PC-9 (cell line): Measurements from ENCODE around the gene DOC2A. TPM values are rescaled to one million over a fixed set of nuclear protein-coding genes. Genes with fewer than 3 reads are reported as not detected.

Experiments used
- BruUV-seq: library from RNA; stranded (reverse); fragments of 400-500 nt; replicated peaks from 2 replicates; lab custom pipeline; 2021; lab: Mats Ljungman, UMichigan
- CTCF ChIA-PET: fragments of 300-600 bp; sonication (Branson Sonifier 250); formaldehyde crosslinking; loops from one replicate; lab custom pipeline; 2022; ENCODE audit warnings: antibody characterized with exemption; lab: Charles Lee
- POLR2A ChIA-PET: fragments of 300-600 bp; sonication (Branson Sonifier 250); formaldehyde crosslinking; loops from one replicate; lab custom pipeline; 2022; ENCODE audit warnings: antibody characterized with exemption; ENCODE audit not compliant: unreplicated experiment; lab: Charles Lee
- DNase-seq, 2 experiments: peaks; one replicate each; pipeline versions ENCODE4 v3.0.0 to v3.0.0-alpha.2; 2015 to 2022; ENCODE audit warnings: mixed read lengths in 1 of 2
- H2AFZ ChIP-seq: fragments of 200-600 bp; sonication (generic); 2 replicates; pipeline ENCODE4 v1.8.1; 2017; ENCODE audit warnings: antibody characterized with exemption
- H3F3A ChIP-seq: fragments of 200-600 bp; sonication (generic); 2 replicates; pipeline ENCODE4 v1.8.1; 2017; ENCODE audit warnings: antibody characterized with exemption, mild to moderate bottlenecking, low read depth; ENCODE audit not compliant: insufficient read depth
- H3K27ac ChIP-seq: fragments of 200-600 bp; sonication (generic); 2 replicates; pipeline ENCODE4 v1.6.1; 2016; ENCODE audit warnings: mixed run types
- H3K27me3 ChIP-seq: fragments of 200-600 bp; sonication (generic); 2 replicates; pipeline ENCODE4 v1.6.1; 2016; ENCODE audit warnings: low read depth, mixed run types; ENCODE audit not compliant: insufficient read depth
- H3K36me3 ChIP-seq: fragments of 200-600 bp; sonication (generic); 2 replicates; pipeline ENCODE4 v1.6.1; 2016; ENCODE audit warnings: low read depth, mixed run types
- H3K4me1 ChIP-seq: fragments of 200-600 bp; sonication (generic); replicated peaks from 2 replicates; pipeline ENCODE4 v1.6.1; 2016; ENCODE audit warnings: mixed run types; ENCODE audit not compliant: insufficient read depth
- H3K4me2 ChIP-seq: fragments of 200-600 bp; sonication (generic); 2 replicates; pipeline ENCODE4 v1.6.1; 2017; ENCODE audit warnings: mixed run types
- H3K4me3 ChIP-seq: fragments of 200-600 bp; sonication (generic); 2 replicates; pipeline ENCODE4 v1.6.1; 2016; ENCODE audit warnings: mixed run types
- H3K79me2 ChIP-seq: fragments of 200-600 bp; sonication (generic); 2 replicates; pipeline ENCODE4 v1.6.1; 2017; ENCODE audit warnings: low read depth, mixed run types
- H3K9me2 ChIP-seq: fragments of 200-600 bp; sonication (generic); 2 replicates; pipeline ENCODE4 v1.8.1; 2017; ENCODE audit warnings: mild to moderate bottlenecking; ENCODE audit not compliant: insufficient read depth
- H3K9me3 ChIP-seq: fragments of 200-600 bp; sonication (generic); 2 replicates; pipeline ENCODE4 v1.8.1; 2016; ENCODE audit warnings: low read depth; ENCODE audit not compliant: insufficient read depth
- H4K20me1 ChIP-seq: fragments of 200-600 bp; sonication (generic); 2 replicates; pipeline ENCODE4 v1.8.1; 2017; ENCODE audit not compliant: insufficient read depth
- CTCF ChIP-seq: fragments of 200-600 bp; sonication (generic); conservative IDR thresholded peaks from 2 replicates; pipeline ENCODE4 v1.6.1; 2017; ENCODE audit warnings: mixed run types, antibody characterized with exemption, mild to moderate bottlenecking, moderate library complexity
- EZH2 ChIP-seq: fragments of 200-600 bp; sonication (generic); IDR thresholded peaks from 2 replicates; pipeline ENCODE4 v1.8.0; 2017; ENCODE audit warnings: antibody characterized with exemption, low read depth
- intact Hi-C: fragments of 100-400 bp; cut with micrococcal nuclease; formaldehyde crosslinking; loops from one replicate; pipeline ENCODE4 v1.10.0; 2022; ENCODE audit not compliant: unreplicated experiment
- total RNA-seq: library from RNA; stranded (reverse); gene quantifications from 2 replicates; pipeline ENCODE4 v1.2.3, GENCODE V29; 2021

The DOC2A gene
- total RNA-seq, 1 experiment from 2014 or later = 11.0 TPM

- Histone ChIP-seq H3F3A (0 out of 2 replicates have a peak, but pooled peaks cover 5% of the 10 kb centered on the region), H2AFZ (no peak overlapping the region), H3K9me2 (no peaks in the 10 kb centered on the region), H3K27ac (no peak overlapping the region), H3K27me3 (peaks cover 79% of the 10 kb centered on the region), H3K4me2 (no peak overlapping the region), H3K79me2 (no peaks in the 10 kb centered on the region), H3K4me1 (no peaks in the 10 kb centered on the region), H3K9me3 (no peaks in the 10 kb centered on the region), H4K20me1 (no peaks in the 10 kb centered on the region), H3K36me3 (no peaks in the 10 kb centered on the region), H3K4me3 (no peak overlapping the region)
- DNase-seq = peak in 1 of 2 experiments; percentile 51
- ChIA-PET CTCF (no interaction called here), POLR2A (no interaction called here)
- no peak for TF ChIP-seq EZH2
- no peak for TF ChIP-seq CTCF
- intact Hi-C loops = no loop called here
- BruUV-seq = no TSS peak
Measured at GRCh38 chr16:30028438-30029076, 17.7 kb upstream of the DOC2A start.

DNA sequence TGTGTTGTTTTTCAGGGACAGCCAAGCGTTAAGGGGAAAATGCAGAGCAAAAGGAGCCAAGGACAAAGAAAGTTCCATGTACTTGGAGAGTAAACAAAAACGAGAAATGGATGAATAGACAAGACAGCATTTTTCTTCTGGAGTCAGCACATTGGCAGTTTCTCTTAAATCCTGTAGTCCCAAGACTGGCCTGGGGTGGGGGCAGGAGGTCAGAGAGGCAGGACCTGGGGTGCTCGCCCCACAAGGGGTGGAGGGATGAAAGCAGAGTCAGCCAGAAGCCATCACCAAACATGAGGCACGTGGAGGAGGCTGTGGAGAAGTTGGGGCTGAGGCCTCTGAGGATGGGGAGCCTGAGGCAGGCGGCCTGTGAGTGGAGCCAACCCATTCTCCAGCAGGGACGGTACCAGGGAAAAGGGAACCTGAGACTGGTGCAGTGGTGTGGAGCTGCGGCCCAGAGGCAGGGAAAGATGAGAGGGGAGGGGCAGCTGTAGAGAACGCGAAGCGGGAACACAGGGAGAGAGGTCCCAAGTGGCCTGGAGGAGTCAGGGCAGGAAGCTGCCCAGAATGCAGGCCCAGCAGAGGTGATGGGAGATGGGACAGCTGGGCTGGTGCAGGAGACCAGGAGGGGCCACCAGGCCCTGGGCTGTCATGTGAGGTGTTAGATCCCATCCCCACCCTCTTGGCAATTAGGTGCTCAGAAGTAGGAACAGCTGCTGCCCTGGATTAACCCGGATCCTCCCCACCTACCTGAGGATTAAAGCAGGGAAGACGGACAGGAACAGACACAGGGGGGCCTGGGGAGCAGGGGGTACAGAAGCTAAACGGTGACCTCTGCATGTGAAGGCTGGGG lies 17.0 kb upstream of the DOC2A start:
- no peak overlapping the region for H2AFZ ChIP-seq
- no peak for DNase-seq
- TF ChIP-seq CTCF (no peak), EZH2 (no peak)
- no TSS peak for BruUV-seq
- ChIA-PET POLR2A (no interaction called here), CTCF (interaction anchor here (0.6 kb wide), 1 partner anchor 180 kb away, joined by 3 read pairs; no protein-coding TSS in a partner anchor)
- intact Hi-C loops = no loop called here
- H3K36me3 ChIP-seq = no peaks in the 10 kb centered on the region
- H3K4me1 ChIP-seq = no peaks in the 10 kb centered on the region
- H3K27me3 ChIP-seq = peaks cover 85% of the 10 kb centered on the region
- H3K9me3 ChIP-seq = no peaks in the 10 kb centered on the region
- no peak overlapping the region for H3K27ac ChIP-seq
- no peaks in the 10 kb centered on the region for H3K9me2 ChIP-seq
- no peaks in the 10 kb centered on the region for H3K79me2 ChIP-seq
- H4K20me1 ChIP-seq = no peaks in the 10 kb centered on the region
- 0 out of 2 replicates have a peak, but pooled peaks cover 5% of the 10 kb centered on the region for H3F3A ChIP-seq
- no peak overlapping the region for H3K4me3 ChIP-seq
- no peak overlapping the region for H3K4me2 ChIP-seq

DNA sequence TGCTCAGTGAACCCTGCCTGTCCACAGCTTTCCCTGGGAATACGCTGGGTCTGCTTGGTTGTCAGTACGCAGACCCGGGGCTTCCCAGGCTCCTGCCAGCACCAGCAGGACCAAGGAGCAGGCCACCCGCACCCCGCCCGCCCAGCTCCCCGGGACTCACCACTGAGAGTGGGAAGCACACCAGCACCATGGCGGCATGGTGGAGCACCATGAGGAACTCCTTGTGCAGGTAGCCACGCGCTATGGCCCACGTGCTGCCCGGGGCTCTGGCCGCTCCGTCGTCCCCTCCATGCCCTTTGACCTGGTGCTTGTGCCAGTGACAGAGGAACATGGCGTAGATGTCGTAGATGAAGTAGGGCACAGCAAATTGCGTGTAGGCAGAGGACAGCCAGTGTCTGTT lies 15.6 kb upstream of the DOC2A start:
- no peak overlapping the region for H3K4me3 ChIP-seq
- no peaks in the 10 kb centered on the region for H3K9me2 ChIP-seq
- ChIA-PET CTCF (no interaction called here), POLR2A (interaction anchor here (0.6 kb wide), 1 partner anchor 25 kb away, joined by 31 read pairs; no protein-coding TSS in a partner anchor)
- intact Hi-C loops = no loop called here
- TF ChIP-seq CTCF (no peak), EZH2 (no peak)
- no peak overlapping the region for H3K27ac ChIP-seq
- H3K4me2 ChIP-seq = no peak overlapping the region
- no peaks in the 10 kb centered on the region for H3K79me2 ChIP-seq
- no TSS peak for BruUV-seq
- no peaks in the 10 kb centered on the region for H3K9me3 ChIP-seq
- no peaks in the 10 kb centered on the region for H3K4me1 ChIP-seq
- H3K27me3 ChIP-seq = peaks cover 80% of the 10 kb centered on the region
- no peaks in the 10 kb centered on the region for H4K20me1 ChIP-seq
- DNase-seq = no peak
- H3F3A ChIP-seq = peaks cover 5% of the 10 kb centered on the region; the same call in 1 of the 2 replicates
- H3K36me3 ChIP-seq = no peaks in the 10 kb centered on the region
- H2AFZ ChIP-seq = no peak overlapping the region
